HepG2 (cell line): ENCODE data around the gene NDUFS1. TPM values are rescaled to one million over a fixed set of nuclear protein-coding genes. Genes with fewer than 3 reads are reported as not detected.

Source experiments
- CREM ChIP-seq, 2 experiments: sonication (generic) in 1 of 2; formaldehyde crosslinking in 1 of 2; IDR thresholded peaks; 2 replicates each; pipeline versions ENCODE4 v1.4.0 to v1.6.1; 2016 to 2020; ENCODE audit warnings: antibody characterized with exemption in 1 of 2, mild to moderate bottlenecking in 1 of 2, missing genetic modification reagents in 1 of 2
- LBX2 ChIP-seq: sonication (generic); formaldehyde crosslinking; IDR thresholded peaks from 2 replicates; pipeline ENCODE4 v1.5.0; 2020; ENCODE audit warnings: missing genetic modification reagents, mild to moderate bottlenecking, borderline replicate concordance
- RAD21 ChIP-seq: fragments of 450-650 bp; formaldehyde crosslinking; IDR thresholded peaks from 2 replicates; pipeline ENCODE4 v1.5.0; 2020; ENCODE audit warnings: mild to moderate bottlenecking
- RFX1 ChIP-seq: fragments of 450-650 bp; IDR thresholded peaks from 2 replicates; pipeline ENCODE4 v1.6.1; 2017
- SRY ChIP-seq: sonication (generic); formaldehyde crosslinking; IDR thresholded peaks from 2 replicates; pipeline ENCODE4 v1.8.0; 2022; ENCODE audit warnings: mild to moderate bottlenecking, missing genetic modification reagents
- TOE1 ChIP-seq: sonication (generic); formaldehyde crosslinking; IDR thresholded peaks from 2 replicates; pipeline ENCODE4 v1.4.0; 2020; ENCODE audit warnings: mild to moderate bottlenecking, missing genetic modification reagents
- USF2 ChIP-seq, 2 experiments: sonication (generic) in 1 of 2; formaldehyde crosslinking in 1 of 2; IDR thresholded peaks; 2 replicates each; pipeline versions ENCODE4 v1.5.1 to v1.6.1; 2011 to 2020; ENCODE audit warnings: borderline replicate concordance in 1 of 2, low read depth in 1 of 2, low read length in 1 of 2, mild to moderate bottlenecking in 1 of 2, missing genetic modification reagents in 1 of 2, moderate library complexity in 1 of 2
- ZKSCAN8 ChIP-seq: IDR thresholded peaks from 2 replicates; pipeline ENCODE4 v1.6.1; 2016; ENCODE audit warnings: borderline replicate concordance, missing genetic modification reagents, missing compliant biosample characterization
- ZNF280D ChIP-seq: sonication (generic); formaldehyde crosslinking; IDR thresholded peaks from 2 replicates; pipeline ENCODE4 v1.5.1; 2020; ENCODE audit warnings: mild to moderate bottlenecking, missing genetic modification reagents
- ZNF414 ChIP-seq: sonication (generic); formaldehyde crosslinking; IDR thresholded peaks from 2 replicates; pipeline ENCODE4 v1.5.0; 2020; ENCODE audit warnings: missing genetic modification reagents
- ZNF577 ChIP-seq: sonication (generic); formaldehyde crosslinking; IDR thresholded peaks from 2 replicates; pipeline ENCODE4 v1.4.0; 2020; ENCODE audit warnings: mild to moderate bottlenecking, low read depth, missing genetic modification reagents, borderline replicate concordance
- ZNF607 ChIP-seq: sonication (generic); formaldehyde crosslinking; IDR thresholded peaks from 2 replicates; pipeline ENCODE4 v1.5.1; 2020; ENCODE audit warnings: missing genetic modification reagents, mild to moderate bottlenecking, borderline replicate concordance
- ZNF646 ChIP-seq: sonication (generic); formaldehyde crosslinking; IDR thresholded peaks from 2 replicates; pipeline ENCODE4 v1.9.0; 2021; ENCODE audit warnings: mild to moderate bottlenecking, missing genetic modification reagents
- ZNF850 ChIP-seq: sonication (generic); formaldehyde crosslinking; conservative IDR thresholded peaks from 2 replicates; pipeline ENCODE4 v1.9.0; 2021; ENCODE audit warnings: mild to moderate bottlenecking, missing genetic modification reagents
- ZSCAN9 ChIP-seq: IDR thresholded peaks from 2 replicates; pipeline ENCODE4 v1.6.1; 2016; ENCODE audit warnings: borderline replicate concordance
- polyA plus RNA-seq, 8 experiments: library from polyadenylated mRNA; depleted of rRNA in 3 of 8; stranded (reverse) in 7 of 8; unstranded in 1 of 8; fragments of >200 nt; fragmentation: Illumina TruSeq in 4 of 8; extraction: Trizol in 4 of 8; gene quantifications; 2 replicates each; pipeline versions ENCODE4 v1.2.1 to v1.2.3, GENCODE V29; 2011 to 2016; ENCODE audit warnings: low read depth in 4 of 8, missing spikeins in 1 of 8, mixed read lengths in 1 of 8; ENCODE audit not compliant: insufficient read depth in 1 of 8
- total RNA-seq, 5 experiments: library from RNA; depleted of rRNA; stranded (reverse); fragments of >200 nt; fragmentation: Illumina TruSeq; extraction: Trizol; gene quantifications; 2 replicates each; pipeline ENCODE4 v1.2.3, GENCODE V29; 2016; ENCODE audit warnings: low read depth in 1 of 5

Gene NDUFS1
- total and polyA plus RNA-seq, 2 of the 13 experiments (the other 11 are each of a cell fraction or from before 2014, with no cell fraction given), result 139 to 242 TPM

GRCh38 chr2:206160125-206160806 lies 1.0 kb upstream of the NDUFS1 start (continued):
- TF ChIP-seq ZSCAN9 (CRISPR knock-in tag) (no peak), SRY (CRISPR knock-in tag) (no peak), USF2 (IDR thresholded peaks at IDR 0.05; ENCODE audit: low read depth, low read length) (no peak), USF2 (CRISPR knock-in tag; IDR thresholded peaks at IDR 0.05; ENCODE audit: borderline replicate concordance) (no peak), ZNF646 (CRISPR knock-in tag) (no peak), RAD21 (CRISPR knock-in tag) (0 out of 2 replicates have a peak, but pooled peaks have one; percentile 4), ZNF280D (no peak), ZNF850 (CRISPR knock-in tag) (no peak), ZNF607 (CRISPR knock-in tag) (no peak), ZNF577 (CRISPR knock-in tag) (no peak), TOE1 (CRISPR knock-in tag) (no peak; the same call in 1 of the 2 replicates), LBX2 (CRISPR knock-in tag) (no peak), ZKSCAN8 (CRISPR knock-in tag) (no peak), CREM (IDR thresholded peaks at IDR 0.05) (no peak; the same call in 1 of the 2 replicates), CREM (CRISPR knock-in tag; IDR thresholded peaks at IDR 0.05) (no peak), RFX1 (no peak), ZNF414 (CRISPR knock-in tag) (no peak; the same call in 1 of the 2 replicates)
